Occipital lobe (tissue), 2 donors: ENCODE data around the gene ABCG4. TPM values are rescaled to one million over a fixed set of nuclear protein-coding genes. Genes with fewer than 3 reads are reported as not detected.
A peak's percentile ranks its signal among the peaks of the same experiment; 100 is the strongest.
"Not testable (repeated sequence)": the region's sequence is repeated elsewhere in the genome, so short reads cannot be mapped to it uniquely, and the experiment has no call there.

ENCODE experiments used
- DNase-seq: peaks from one replicate; lab custom pipeline; 2025; lab: John Stamatoyannopoulos, UW
- total RNA-seq: library from RNA; depleted of rRNA; stranded (reverse); fragments of >200 nt; gene quantifications from one replicate; pipeline ENCODE4 v1.2.3, GENCODE V29; 2014

ABCG4 gene
- total RNA-seq: 2.5 TPM

DNA sequence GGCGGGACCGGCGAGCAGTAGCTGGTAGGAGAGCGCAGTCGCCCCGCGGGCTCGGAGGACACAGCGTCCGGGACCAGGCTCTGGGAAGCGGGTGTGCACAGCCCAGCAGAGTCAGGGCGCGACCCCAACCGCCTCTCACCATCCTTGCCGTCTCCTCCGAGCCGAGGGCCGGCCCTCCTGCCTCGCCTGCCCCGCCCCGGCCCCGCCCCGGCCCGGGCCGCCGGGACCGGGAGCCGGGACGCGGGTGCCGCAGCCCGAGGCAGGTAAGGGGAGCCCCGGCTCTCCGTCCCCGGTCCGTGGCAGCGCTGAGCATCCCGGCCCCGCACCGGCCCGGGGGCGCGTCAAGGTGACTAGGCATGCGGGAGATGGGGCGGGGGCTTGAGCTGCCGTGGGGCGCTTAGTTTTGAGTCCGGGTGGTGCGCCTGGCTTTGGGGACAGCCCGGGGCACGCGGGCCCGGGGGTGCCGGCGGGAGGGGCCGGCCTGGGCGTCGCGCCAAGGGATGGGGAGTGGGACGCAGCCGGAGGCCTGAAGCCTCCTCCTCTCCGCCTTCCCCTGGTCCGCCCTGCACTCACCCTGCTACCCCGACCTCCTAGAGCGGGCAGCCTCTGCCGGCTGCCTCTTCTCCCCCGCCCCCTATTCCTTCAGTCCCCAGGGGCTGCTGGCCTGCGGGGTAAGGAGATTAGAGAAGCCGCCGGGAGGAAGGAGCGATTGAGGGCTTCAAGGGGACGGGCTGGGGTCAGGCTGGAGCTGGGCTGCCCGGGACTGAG, at the start of gene ABCG4:
Gene ABCG4, plus strand, starts transcription at position 35 of the 768 bp plus-strand sequence. CDS start 914 bp downstream, outside the sequence.
- no peak for DNase-seq

DNA sequence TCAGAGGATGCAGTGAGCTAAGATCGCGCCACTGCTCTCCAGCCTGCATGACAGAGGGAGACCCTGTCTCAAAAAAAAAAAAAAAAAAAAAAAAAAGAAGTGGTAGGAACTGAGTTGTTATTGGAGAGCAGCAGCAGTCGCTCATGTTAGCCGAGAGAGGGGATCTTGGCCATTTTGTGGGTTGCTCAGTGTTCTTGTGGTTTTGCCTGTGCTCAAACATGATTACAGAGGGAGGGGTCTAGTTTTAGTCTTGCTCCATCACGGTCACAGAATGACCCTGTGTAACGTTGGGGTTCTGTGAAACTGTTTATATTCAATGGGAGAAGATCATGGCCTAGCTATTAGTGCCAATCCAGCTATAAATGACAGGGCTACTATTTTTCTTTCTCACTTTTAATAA, 49.1 kb upstream of the ABCG4 start:
- DNase-seq: no peak

DNA sequence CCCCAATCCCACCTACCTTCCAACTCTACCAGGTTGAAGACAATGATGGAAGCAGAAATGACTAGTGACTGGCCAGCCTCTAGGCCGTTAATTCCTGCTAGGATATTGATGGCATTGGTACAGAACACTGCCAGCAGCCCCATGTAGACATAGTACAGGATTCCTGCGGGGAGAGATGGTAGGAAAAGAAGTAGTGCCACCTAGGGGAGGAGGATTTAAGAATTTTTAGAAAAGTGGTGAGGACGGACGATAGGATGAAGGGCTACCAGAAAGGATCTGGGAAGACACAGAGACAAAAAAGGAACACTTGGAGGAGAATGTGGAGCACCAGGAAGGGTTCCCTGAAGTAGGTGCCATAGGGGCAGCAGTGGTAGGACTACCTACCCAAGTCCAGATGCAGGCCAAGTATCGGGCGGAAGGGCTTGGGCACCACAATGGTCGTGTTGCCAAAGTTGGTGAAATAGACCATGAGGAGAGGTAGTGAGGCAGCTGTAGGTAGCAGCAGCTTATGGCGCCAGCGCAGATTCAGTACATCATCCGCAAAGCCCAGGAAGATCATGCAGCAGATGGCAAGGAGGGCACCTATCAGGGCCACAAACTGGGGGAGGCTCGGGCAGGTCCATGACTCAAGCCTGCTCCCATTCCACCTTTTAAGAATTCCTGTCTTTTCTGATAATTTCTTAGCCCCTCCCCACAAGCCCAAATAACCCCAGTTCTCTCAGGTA, 48.4 kb upstream of the ABCG4 start:
- no peak for DNase-seq

DNA sequence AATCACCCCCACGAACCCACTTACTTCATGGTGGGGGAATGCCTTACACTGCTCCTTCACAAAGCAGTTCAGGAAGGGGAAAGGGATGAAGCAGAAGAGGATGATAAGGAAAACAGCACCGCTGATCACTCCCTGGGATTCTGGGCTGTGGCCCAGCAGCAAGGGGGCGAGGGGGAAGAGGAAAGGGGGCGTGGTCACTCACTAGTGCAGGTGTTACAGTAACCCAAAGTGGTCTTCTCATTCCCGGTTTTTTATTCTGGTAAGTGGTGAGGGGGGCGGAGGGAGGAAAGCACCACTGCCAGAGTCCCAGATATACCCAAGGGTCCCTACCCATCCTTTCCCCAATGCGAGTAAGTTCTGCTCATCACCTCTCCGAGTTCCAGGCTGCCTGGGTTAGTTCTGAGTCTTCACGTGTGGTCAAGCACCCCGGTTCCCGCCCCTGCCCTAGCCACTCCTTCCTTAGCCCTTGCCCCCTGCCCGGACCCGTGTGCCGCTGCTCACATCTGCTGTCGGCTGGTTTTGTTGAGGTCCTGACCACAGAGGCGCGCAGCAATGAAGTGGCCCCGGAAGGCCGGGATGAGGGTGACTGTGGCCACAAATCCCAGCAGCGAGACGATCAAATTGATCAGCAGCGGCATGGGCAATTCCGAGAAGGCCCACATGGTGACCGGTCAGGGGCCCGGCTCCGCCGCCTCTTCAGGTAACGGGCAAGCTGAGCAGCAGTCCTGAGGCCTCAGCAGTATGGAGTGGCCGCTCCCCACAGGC, 47.7 kb upstream of the ABCG4 start:
- no peak for DNase-seq

DNA sequence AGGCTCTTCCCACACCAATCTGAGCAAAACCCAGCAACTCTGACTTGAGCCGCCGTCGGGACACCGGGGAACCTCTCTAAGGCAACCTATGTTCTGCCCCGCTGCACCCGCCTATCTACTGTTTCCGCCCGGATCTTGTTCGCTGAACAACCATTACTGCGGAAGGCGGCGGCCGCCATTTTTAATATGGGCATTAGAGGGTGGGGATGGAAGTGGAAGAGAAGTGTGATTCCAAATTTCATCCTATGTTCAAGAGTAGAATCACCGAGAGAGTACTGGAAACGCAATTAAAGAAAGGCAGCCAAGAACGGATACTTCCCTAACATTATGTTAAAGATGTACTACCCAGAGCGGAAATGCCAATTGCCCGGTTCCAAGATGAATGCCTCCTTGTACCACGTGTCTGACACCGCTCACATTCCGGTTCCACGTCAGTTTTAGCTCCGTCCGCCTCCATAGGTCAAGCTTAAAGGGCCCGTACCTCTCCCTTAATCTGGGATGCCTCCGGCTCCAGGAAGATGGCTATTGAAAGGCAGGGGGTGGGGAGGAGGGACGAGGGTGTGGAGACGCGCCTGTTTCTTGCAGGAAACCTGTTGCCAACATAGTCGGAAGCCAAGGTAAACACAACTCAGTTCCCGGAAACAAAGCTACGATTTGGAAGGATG, 47.0 kb upstream of the ABCG4 start, which contains the start of gene DPAGT1:
Gene DPAGT1, minus strand, starts transcription at position 95 of the 665 bp plus-strand sequence. CDS start 198 bp downstream, outside the sequence.
- peak; percentile 92 for DNase-seq

DNA sequence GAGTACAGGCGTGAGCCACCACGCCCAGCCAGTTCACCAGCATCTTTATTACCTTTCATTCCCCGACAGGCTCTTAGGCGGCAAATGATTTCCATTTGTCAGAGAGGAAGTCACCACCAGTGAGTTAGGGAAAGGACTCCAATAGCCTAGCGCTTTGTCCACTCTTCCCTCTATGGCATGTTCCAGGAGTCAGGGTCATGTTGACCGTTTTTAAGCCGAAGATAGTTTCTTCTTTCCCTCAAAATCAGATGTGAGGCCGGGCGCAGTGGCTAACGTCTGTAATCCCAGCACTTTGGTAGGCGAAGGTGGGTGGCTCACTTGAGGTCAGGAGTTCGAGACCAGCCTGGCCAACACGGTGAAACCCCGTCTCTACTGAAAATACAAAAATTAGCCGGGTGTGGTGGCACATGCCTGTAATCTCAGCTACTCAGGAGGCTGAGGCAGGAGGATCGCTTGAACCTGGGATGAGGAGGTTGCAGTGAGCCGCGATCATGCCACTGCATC, 45.6 kb upstream of the ABCG4 start:
- DNase-seq: not testable (repeated sequence)

DNA sequence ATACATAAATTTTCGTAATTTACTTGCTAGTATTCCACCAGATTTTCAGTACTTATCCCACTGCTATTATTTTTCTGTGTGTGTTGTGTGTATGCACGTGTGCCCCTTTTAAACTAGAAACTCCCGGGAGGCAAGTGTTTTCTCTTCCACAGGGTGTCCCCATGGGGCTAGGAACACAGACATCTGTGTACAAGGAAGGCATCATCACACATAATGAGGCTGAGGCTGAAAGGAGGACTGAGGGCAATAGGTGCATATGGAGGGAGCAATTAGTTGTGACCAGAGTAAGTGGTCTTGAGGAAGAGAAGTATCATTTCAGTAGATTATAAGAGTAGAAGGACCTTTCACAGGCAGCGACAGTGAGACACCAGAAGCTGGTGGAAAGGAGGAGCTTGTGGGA, 45.1 kb upstream of the ABCG4 start:
- DNase-seq: no peak

DNA sequence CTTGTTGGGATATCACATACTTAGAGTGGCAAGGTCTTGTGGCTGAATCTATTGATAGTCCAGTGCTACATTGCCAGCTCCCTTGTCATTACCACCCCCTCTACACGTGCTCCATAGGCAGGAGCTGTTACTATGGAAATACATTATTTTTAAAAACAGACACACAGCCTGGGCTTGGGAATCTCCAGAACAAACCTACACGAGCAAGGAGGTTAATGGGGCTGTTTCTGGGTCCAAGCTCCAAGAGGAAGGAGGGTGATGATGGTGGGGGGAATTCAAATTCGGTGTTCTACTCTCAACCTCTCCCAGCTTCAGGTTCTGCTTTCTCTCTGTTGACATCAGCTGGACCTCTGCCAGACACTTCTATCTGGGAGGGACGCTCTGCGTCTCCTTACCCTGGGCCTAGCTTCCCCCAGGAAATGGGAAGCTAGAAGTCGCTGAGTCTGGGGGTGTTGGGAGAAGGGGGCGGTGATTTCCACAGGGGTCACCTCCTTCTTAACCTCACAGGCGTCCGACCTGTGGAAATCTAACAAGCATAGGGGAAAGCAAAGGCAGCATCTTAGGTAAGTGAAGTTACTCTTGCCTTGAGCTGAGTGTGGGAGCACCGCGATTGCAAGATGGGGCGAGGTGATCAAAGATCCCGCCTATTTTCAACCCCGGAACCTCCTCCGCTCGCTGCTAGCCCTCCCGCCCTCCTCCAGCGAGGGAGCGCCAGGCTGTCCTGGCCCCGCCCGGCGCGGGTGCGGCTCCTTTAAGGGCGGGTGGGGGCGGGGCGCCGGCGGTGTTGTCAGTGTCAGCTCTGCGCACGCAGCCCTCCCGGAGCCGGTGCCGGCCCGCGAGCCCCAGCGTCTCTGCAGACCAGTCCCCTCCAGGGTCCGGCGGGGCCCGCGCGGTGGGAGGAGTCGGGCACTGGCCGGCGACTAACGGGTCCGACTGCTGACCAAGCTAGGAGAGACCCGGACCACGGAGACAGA, 42.0 kb upstream of the ABCG4 start, which contains the start of gene C2CD2L:
Gene C2CD2L, plus strand, starts transcription at position 781 of the 974 bp plus-strand sequence. CDS start 398 bp downstream, outside the sequence.
- DNase-seq: peak; percentile 88

DNA sequence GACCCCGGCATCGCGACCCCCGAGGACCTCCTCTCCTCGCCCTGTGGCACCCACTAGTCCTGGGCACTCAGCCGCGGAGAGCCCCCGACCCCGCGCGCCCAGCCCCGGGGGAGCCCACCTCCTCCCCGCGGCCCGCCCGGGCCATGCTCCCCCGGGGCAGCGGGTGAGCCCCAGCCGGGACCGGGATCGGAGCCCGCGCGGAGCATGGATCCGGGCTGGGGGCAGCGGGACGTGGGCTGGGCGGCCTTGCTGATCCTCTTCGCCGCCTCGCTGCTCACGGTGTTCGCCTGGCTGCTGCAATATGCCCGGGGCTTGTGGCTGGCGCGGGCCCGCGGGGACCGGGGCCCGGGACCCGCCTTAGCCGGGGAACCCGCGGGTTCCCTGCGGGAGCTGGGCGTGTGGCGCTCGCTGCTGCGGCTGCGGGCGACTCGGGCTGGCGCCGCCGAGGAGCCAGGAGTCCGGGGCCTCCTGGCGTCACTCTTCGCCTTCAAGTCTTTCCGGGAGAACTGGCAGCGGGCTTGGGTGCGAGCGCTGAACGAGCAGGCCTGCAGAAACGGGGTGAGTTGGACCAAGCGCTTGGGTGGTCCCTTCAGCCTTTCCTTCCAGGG, 41.2 kb upstream of the ABCG4 start:
- DNase-seq: no peak

DNA sequence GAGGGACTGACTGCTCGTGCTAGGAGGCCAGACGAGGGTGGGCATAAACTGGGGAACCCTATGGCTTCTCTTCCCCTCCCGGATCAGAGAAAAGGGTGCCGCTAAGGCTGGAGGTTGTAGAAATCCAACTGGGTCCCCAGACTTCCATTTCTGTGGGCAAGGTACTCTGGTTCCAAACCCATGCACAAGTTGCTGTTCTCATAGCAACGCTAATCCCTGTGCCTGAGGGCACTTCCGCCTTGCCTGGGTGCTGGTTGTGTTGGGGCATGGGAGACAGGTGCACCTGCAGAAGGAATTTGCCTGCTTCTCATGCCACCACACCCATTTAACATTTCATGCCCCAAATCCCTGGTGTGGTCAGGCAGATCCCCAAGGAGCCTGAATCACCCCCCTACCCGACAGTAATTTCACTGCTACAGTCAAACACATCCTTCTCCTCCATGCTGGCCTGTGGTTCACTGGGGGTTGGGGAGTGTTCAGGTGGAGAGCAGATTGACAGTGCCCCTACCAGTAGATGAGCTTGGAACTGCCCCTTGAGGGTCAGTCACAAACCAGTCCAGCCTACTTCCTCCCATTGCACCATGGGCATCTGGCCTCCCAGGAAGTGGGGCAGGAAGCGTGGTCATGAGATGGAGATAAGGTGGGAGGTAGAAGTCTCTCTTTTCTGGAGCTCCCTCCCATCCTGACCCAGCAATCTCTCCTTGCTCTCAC, 40.6 kb upstream of the ABCG4 start:
- DNase-seq: no peak

DNA sequence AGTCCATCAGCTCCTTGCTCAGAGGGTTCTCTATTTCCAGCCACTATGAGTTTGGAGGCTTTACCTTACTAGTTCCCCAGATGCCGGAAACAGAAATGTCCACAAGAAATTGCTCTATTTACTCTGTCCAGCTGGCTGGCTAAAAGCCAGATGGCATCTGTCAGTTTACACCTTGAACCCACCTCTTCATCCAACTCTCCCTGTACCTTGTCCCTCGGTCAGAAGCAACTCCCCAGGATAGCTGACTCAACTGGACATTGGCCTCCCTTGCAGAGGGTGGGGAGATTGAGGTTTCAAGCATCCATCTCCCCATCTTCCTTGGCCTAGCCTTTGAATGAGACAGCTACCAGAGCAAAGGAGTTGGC, 40.0 kb upstream of the ABCG4 start:
- no peak for DNase-seq

DNA sequence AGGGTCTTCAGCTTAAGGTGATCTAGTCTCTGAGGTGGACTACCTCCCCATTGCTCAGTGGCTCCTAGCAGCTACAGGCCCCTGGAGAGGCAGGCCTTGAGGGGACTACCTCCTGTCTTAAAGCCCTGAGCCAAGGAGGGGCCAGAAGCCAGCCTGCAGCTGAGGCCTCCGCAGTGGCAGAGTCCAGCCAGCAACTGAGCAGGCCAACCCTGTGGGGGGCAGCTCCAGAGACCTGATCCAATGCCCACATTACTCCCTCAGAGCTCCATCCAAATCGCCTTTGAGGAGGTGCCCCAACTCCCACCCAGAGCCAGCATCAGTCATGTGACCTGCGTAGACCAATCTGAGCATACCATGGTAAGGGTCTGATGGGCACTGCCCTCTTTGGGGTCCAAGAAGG, 39.0 kb upstream of the ABCG4 start:
- DNase-seq: no peak

DNA sequence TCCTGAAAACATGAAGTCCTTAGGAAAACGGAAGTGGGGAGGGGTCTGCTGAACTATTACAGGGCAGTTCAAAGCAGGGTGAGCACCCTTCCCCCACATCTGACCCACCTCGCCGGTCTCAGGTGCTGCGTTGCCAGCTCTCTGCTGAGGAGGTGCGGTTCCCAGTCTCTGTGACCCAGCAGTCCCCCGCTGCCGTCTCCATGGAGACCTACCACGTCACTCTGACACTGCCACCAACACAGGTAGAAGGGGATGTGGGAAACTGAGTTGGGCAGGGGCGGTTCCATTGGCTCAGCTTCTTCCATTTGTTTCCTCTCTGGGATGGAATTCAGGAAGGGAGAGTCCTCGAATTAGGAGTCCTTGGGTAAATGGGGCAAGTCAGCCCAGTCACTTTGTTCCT, 38.4 kb upstream of the ABCG4 start:
- no peak for DNase-seq

DNA sequence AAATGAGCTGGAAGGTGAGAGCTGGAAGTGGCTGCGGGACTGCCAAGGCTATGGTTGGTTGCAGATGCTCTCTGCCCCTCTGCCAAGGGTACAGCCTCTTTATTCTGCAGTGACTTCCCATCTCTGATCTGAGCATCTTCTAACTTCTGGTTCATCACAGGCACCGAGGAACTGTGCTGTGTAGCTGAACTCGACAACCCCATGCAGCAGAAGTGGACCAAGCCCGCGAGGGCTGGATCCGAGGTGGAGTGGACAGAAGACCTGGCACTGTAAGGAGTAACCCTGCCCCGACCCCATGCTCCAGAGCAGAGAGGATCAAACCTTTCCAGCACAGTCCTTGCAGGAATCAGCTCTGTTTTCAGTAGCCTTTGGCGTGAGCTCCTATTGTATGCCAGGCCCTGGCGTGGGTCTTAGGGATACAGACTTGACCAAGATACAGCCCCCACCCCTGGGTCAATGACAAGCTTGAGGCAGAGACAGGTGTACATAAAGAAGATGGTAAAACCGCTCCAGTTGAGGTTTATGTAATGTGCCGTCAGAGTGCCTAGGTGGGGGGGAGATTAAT, 37.4 kb upstream of the ABCG4 start:
- DNase-seq: no peak

DNA sequence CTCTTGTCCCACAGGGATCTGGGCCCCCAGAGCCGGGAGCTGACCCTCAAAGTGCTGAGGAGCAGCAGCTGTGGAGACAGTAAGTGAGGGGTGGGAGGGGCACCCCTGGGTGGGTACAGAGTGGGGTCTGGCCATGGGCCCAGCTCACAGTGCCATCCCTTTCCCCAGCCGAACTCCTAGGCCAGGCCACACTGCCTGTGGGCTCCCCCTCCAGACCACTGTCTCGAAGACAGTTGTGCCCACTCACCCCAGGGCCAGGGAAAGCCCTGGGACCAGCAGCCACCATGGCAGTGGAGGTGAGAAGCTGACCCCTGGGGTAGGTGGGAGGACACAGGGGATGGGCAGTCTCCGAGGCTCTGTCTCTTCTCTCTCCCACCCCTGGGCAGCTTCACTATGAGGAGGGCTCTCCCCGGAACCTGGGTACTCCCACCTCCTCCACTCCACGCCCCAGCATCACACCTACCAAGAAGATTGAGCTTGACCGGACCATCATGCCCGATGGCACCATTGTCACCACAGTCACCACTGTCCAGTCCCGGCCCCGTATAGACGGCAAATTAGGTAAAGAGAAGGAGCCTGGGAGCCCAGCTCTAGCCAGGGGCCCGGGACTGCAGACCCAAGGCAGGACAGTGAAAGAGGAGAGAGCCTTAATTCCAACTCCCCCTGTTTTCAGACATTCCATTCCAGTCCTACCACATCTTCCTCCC, 36.4 kb upstream of the ABCG4 start:
- no peak for DNase-seq

DNA sequence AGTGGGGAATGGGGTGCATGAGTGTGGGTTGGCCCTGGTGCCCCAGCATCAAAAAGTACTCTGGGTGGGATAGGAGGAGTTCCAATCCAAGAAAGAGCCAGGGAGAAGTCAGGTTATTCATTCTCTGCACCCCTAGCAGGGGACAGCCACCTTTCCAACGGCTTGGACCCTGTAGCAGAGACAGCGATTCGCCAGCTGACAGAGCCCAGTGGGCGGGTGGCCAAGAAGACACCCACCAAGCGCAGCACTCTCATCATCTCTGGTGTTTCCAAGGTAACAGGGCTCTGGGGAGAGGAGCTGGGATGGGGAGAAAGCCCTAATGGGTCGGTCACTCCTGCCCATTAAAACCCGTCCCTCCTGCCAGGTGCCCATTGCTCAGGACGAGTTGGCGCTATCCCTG, 35.1 kb upstream of the ABCG4 start:
- no peak for DNase-seq

DNA sequence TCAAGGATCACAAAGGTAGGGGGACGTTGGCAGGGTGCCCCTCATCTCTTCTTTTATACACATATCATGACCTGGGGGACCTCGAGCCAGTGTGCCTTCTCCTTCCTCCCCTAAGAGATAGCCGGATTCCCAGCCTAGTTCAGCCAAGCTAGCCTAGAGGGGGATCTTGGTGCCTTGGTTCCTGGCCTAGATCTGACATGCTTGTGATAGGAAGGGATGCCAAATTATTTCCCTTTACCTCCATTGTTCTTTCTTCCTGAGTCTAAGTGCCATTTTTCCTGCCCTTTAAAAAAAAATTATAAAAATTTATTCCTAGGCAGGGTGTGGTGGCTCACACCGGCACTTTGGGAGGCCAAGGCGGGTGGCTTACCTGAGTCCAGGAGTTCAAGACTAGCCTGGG, 34.5 kb upstream of the ABCG4 start:
- no peak for DNase-seq
